Stimulated activated naive CD8-positive, alpha-beta T cell treated with anti-CD3 and anti-CD28 coated beads, Interleukin-15, Interleukin-2, amounts not matched to agents 100 U/mL and 50 U/mL, for 24 hours (primary cell): ENCODE data around the gene DMRTA1.
"Not testable (repeated sequence)": the region's sequence is repeated elsewhere in the genome, so short reads cannot be mapped to it uniquely, and the experiment has no call there.

ENCODE experiments used
- ATAC-seq: fragments of 150-1000 bp; cut with Tn5 transposase; one replicate; pipeline ENCODE4 v1.10.0; 2021
- DNase-seq: peaks from one replicate; pipeline ENCODE4 v3.0.0; 2021

DMRTA1 gene

GRCh38 chr9:22463205-22463604 lies 16.6 kb downstream of the DMRTA1 start:
- DNase-seq (no peak), ATAC-seq (no peak)

GRCh38 chr9:22469928-22470544 lies 23.4 kb downstream of the DMRTA1 start:
- ATAC-seq: no peak
- DNase-seq: peak; percentile 3

GRCh38 chr9:22481566-22481965 lies 34.9 kb downstream of the DMRTA1 start:
- ATAC-seq: no peak
- no peak for DNase-seq

GRCh38 chr9:22483528-22484070 lies 37.0 kb downstream of the DMRTA1 start:
- ATAC-seq (no peak), DNase-seq (no peak)

- not testable (repeated sequence) for DNase-seq, ATAC-seq
Measured at GRCh38 chr9:22496197-22496596, 49.6 kb downstream of the DMRTA1 start.
